Keratinocyte (primary cell): ENCODE data around the gene MTR.

ENCODE experiments used
- EZH2 ChIP-seq: IDR thresholded peaks from one replicate; pipeline ENCODE4 v1.6.1; 2012; ENCODE audit warnings: inconsistent platforms, mild to moderate bottlenecking, low read length, moderate library complexity
- TF ChIP-seq, protein P1 (sequence below), 3 experiments: IDR thresholded peaks in 1 of 3; conservative IDR thresholded peaks in 1 of 3; optimal IDR thresholded peaks in 1 of 3; 2 replicates in 2 of 3; 3 replicates in 1 of 3; pipeline versions ENCODE3 to v1.5.1; 2011; ENCODE audit warnings: low read length in 3 of 3, mild to moderate bottlenecking in 3 of 3, moderate library complexity in 2 of 3, control low read depth in 1 of 3, inconsistent platforms in 1 of 3; ENCODE audit not compliant: insufficient read depth in 2 of 3; ENCODE audit errors: extremely low read depth in 1 of 3

- TF ChIP-seq, protein P1, sequence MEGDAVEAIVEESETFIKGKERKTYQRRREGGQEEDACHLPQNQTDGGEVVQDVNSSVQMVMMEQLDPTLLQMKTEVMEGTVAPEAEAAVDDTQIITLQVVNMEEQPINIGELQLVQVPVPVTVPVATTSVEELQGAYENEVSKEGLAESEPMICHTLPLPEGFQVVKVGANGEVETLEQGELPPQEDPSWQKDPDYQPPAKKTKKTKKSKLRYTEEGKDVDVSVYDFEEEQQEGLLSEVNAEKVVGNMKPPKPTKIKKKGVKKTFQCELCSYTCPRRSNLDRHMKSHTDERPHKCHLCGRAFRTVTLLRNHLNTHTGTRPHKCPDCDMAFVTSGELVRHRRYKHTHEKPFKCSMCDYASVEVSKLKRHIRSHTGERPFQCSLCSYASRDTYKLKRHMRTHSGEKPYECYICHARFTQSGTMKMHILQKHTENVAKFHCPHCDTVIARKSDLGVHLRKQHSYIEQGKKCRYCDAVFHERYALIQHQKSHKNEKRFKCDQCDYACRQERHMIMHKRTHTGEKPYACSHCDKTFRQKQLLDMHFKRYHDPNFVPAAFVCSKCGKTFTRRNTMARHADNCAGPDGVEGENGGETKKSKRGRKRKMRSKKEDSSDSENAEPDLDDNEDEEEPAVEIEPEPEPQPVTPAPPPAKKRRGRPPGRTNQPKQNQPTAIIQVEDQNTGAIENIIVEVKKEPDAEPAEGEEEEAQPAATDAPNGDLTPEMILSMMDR (optimal IDR thresholded peaks at IDR 0.05 in 1 of 3, IDR thresholded peaks at IDR 0.05 in 1 of 3, conservative IDR thresholded peaks at IDR 0.05 in 1 of 3; ENCODE audit: extremely low read depth in 1 of 3, insufficient read depth in 2 of 3, low read length in 3 of 3) = no peak
- TF ChIP-seq EZH2 = no peak
These were observed 126.5 kb downstream of the MTR start for GRCh38 chr1:236921610-236922009.
